HG02763 (cell line): Measurements from ENCODE around the gene P3H3.

Experiments used
- ATAC-seq: cut with Tn5 transposase; IDR thresholded peaks from one replicate; pipeline ENCODE4 v1.9.1; 2021; ENCODE audit warnings: mild to moderate bottlenecking, moderate library complexity; ENCODE audit not compliant: unreplicated experiment

P3H3 gene, protein sequence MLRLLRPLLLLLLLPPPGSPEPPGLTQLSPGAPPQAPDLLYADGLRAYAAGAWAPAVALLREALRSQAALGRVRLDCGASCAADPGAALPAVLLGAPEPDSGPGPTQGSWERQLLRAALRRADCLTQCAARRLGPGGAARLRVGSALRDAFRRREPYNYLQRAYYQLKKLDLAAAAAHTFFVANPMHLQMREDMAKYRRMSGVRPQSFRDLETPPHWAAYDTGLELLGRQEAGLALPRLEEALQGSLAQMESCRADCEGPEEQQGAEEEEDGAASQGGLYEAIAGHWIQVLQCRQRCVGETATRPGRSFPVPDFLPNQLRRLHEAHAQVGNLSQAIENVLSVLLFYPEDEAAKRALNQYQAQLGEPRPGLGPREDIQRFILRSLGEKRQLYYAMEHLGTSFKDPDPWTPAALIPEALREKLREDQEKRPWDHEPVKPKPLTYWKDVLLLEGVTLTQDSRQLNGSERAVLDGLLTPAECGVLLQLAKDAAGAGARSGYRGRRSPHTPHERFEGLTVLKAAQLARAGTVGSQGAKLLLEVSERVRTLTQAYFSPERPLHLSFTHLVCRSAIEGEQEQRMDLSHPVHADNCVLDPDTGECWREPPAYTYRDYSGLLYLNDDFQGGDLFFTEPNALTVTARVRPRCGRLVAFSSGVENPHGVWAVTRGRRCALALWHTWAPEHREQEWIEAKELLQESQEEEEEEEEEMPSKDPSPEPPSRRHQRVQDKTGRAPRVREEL

DNA sequence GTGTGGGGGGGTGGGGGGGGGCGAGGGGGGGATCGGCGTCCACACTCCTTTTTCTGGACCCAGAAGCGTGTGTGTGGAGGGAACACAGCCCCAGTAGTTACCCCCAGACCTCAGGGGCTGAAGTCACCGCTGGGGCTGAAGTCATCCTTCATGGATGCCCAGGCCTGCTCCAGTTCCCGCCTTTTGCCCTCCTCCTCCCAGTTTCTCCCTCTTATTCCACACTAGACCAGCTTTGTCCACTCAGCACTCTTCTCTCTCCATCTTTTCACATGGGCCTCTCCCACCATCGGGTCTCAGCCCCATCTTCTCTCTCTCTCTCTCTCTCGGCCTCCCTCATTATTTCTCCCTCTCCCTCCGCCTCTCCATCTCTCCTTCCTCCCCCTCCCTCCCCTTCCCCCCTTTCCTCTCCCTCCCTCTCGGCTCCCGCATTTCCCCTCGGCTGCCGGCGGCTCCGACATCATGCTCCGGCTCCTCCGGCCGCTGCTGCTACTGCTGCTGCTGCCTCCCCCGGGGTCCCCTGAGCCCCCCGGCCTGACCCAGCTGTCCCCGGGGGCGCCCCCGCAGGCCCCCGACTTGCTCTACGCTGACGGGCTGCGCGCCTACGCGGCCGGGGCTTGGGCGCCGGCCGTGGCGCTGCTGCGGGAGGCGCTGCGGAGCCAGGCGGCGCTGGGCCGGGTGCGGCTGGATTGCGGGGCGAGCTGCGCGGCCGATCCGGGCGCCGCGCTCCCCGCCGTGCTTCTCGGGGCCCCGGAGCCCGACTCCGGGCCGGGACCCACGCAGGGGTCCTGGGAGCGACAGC lies at the start of gene P3H3:
TSS of gene P3H3 (plus strand) at position 426 of the 799 bp plus-strand sequence. CDS start at position 460, 34 bp downstream.
- no peak for ATAC-seq

DNA sequence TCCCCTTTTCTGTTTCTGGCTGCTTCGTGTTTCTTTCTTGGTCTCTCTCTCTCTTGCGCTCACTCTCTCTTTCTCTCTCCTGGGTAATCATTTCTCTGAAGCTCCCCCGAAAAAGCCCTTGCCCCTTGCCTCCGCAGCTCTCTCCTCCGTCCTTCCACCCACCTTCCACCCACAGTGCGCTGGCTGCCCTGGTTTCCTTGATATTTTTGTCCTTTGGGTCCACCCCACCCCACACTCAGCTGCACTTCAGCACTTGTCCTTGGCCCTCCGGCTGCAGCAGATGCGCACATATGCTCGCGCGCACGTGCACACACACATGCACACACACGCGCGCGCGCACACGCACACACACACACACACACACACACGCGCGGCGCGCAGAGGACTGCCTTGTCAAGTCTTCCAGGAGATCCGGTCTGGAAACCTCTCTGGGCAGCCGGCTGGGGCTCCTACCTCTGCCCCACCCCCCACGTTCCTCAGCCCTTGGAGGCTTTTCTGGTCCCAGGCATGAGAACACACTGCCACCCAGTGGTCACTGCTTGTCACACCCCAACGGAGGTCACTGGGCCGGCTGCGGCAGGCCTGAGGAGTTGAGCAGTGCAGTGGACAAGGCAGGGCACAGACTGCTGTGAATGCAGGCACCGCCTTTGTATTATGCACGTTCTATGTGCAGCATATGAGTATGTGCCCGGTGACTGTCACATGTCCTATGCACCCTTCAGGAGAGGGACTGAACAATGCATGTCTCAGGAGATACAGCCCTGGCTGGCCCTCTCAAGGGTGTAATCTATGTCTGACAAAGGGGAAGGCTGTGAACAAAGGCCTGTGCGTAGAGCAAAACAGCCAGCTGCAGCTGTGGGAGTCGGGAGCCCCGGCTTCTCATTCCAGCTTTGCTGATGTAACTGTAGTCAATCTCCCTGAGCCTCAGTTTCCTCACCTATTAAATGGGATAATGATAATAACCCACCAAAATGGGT lies 49.3 kb upstream of the P3H3 start:
- ATAC-seq: peak; percentile 76

DNA sequence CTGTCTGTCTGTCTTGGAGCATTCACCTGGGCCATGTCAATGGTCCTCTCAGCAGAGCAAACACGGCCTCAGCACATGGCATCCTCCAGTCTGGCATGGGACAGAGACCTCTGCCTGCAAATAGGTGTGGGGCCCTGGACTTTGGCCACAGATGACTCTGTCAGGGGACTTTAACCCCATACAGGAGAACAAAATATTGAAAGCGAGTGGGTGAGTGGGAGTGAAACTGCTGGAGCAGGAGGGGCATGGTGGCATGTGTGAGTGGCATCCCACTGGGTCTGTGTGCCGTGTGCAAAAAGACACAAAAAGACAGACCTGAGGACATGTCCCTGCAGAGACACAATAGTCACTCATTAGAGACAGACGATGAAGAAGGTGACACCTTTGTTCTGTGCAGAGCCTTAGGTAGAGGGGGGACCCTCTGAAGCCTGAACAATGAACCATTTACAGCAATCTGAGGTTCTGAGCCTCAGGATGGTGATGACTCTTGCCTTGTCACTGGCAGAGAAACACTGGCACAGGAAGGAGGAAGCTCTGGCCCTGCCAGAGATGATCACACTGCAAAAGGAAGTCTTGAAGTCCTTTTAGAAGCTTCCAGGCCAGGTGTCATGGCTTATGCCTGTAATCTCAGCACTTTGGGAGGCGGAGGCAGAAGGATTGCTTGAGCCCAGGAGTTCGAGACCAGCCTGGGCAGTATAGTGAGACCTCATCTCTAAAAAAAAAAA lies 48.3 kb upstream of the P3H3 start:
- ATAC-seq: no peak

DNA sequence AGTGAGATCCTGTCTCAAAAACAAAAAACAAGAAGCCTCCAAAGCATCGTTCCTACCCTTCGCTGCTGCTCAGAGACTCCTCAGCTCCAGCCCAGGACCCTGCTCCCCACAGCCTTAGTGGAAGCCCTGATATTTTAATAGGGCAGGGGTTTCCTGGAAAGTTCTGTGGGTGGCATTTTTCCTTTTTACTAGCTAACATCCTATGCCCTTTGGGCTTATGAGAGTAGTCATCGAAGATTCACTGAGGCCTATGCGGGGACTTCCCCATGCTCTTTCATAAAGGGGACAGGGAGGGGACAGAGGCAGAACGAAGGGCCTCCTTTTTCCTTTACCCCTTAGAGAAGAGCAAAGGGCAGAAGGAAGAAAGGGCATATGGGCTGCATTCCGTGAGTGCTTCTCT lies 47.6 kb upstream of the P3H3 start:
- no peak for ATAC-seq

DNA sequence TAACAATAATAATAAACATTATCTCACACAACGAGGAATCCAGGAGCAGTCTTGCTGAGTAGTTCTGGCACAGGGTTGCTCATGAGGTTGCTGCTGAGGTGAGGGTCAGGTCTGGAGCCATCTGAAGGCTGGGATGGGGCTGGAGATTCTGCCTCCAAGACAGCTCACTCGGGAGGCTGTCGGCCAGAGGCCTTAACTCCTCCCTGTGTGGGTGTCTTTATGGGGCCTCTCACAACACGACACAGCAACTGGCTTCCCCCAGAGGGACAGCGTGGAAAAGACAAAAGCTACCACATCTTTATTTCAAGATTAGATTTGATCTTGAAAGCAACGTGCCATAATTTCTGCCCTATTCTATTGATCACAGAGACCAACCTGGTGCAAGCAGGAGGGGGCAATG lies 46.1 kb upstream of the P3H3 start:
- no peak for ATAC-seq

DNA sequence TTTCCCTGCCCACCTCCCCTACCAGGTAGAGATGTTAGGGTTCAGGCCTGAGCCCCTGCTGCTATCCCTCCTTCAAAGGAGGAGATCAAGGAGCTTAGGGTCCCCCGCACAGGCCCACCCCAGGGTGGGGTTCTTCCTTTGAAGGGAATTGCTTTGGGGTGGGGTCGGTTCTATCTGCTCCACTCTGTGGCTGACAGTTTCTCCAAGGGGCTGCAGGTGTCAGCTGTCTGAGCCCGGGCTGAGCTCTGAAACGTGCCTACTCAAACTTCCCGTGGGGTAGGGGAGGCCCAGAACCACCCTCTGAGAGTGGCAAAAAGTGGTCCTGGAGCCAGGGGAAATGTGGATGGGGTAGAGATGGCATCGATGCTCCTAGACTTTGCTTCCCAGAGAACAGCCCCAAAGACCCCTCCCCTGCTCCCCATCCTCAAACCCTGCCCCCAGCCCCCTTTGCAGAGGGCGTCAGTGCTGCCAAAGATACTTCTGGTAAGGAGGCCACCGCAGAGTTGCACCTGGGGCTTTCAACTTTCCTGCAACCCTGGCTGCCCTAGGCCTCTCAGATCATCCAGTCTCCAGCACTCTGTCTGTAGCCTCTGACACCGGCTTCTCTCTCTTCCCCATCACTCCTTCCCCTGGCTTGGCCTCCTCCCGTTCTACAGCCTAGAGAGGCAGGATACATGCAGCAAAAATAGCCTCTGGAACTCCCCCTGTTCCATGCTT lies 45.2 kb upstream of the P3H3 start:
- no peak for ATAC-seq

DNA sequence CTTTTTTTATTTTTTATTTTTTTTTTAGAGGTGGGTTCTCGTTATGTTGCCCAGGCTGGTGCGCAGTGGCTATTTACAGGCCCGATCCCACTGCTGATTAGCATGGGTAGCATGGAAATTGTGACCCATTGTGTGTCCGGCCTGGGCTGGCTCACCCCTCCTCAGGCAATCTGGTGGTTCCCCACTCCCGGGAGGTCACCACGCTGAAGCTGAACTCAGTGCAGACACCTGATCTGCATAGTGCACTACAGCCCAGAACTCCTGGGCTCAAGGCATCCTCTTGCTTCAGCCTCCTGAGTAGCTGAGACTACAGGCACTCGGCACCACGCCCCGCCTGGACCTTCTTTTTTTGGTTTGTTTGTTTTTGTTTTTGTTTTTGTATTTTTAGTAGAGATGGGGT lies 44.4 kb upstream of the P3H3 start:
- ATAC-seq: no peak

DNA sequence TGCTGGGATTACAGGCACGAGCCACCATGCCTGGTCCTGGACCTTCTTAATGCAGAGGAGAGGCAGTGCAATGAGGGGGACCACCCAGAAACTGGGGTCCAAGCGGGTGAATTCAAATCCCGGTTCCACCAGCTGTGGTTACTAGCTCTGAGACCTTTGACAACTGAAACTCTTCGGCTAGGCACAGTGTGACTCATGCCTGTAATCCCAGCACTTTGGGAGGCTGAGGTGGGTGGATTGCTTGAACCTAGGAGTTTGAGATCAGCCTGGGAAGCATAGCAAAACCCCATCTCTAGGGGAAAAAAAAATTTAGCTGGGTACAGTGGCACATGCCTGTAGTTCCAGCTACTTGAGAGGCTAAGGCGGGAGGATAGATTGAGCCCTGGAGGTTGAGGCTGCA lies 43.9 kb upstream of the P3H3 start:
- ATAC-seq: no peak

DNA sequence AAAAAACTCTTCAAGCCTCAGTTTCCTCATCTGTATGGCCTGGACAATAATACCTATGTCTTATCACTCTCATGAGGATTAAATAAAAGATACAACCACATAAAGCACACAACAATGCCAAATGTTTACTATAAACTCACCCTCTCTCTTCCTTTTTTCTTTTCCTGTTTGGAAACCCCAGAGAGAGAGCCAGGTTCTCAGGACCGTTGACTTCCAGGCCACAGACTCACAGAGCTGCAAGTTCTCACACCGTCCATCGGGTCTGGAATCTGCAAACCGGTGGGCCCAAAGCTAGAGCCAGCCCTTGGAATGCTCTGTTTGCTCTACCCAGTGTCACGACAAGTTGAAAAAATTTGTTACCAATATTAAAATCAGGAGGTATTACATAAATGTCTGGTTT lies 43.4 kb upstream of the P3H3 start:
- no peak for ATAC-seq

DNA sequence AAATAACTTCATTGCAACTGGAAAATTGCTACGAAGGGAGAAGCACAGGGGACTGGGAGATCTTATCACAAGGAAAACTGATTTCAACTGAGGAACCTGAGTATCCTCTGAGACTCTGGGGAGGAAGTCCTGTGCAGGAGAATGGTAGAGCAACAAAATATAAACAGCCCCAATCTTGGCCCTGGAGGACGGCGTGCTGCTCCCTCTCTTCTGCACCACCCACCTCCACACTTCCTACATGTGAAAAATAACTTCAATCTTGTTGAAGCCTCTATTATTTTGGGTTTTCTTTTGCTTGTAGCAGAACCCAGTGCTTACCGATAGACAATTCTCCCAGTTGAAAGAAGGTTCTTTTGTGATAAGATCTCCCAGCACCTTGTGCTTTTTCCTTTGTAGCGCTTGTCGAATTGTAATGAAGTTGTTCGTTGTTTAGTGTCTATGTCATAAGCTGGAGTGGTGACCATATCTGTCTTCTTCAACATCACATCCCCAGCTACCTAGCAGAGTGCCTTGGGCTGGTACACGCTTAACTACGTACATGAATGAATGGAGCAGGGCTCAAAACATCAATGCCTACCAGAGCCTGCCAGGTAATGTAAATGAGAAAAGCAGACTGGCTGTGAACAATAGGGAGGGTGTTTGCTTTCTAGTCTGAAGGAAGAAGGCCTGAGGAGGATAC lies 41.7 kb upstream of the P3H3 start:
- no peak for ATAC-seq

DNA sequence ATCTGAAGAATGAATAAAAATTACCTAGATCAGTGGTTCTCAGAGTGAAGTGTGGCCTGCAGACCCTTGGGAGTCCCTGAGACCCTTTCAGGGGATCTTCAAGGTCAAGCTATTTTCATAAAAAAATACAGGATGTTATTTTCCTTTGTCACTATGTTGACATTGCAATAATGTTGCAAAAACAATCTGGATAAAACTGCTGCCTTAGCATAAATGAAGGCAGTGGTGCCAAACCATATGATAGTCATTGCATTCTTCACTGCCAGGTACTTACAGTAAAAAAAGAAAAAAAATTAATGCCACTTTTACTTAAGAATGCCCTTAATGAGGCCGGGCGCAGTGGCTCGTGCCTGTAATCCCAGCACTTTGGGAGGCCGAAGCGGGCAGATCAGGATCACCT lies 40.9 kb upstream of the P3H3 start:
- no peak for ATAC-seq

DNA sequence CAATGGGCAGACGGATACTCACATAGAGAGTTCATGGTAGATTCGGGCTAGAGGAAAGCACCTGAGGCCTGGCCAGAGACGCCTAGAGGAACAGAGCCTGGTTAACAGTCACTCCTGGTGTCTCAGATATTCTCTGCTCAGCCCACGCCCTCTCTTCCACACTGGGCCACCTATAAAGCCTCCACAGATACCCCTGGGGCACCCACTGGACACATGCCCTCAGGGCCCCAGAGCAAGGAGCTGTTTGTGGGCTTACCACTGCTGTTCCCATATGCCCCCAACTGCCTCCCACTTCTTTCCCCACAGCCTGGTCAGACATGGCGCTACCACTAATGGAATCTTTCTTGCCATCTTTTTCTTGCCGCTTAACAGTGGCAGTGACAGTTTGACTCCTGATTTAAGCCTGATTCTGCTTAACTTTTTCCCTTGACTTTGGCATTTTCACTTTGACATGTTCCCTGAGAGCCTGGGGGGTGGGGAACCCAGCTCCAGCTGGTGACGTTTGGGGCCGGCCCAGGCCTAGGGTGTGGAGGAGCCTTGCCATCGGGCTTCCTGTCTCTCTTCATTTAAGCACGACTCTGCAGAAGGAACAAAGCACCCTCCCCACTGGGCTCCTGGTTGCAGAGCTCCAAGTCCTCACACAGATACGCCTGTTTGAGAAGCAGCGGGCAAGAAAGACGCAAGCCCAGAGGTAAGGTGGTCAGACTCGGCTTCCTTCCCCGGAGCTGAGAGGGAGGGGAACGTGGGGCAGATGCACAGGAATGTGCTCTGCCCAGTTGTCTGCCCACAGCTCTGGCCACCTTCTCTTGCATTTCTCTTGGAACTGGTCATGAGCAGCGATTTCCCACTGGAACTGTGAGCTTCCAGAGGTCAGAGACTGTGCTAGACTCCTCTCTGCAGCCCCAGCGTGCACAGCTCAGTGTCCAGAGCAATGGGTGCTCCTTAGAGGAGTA lies 39.0 kb upstream of the P3H3 start, which contains the start of gene CD4:
TSS of gene CD4 (plus strand) at position 557 of the 953 bp plus-strand sequence. CDS start 10,611 bp downstream, outside the sequence.
- ATAC-seq: no peak

DNA sequence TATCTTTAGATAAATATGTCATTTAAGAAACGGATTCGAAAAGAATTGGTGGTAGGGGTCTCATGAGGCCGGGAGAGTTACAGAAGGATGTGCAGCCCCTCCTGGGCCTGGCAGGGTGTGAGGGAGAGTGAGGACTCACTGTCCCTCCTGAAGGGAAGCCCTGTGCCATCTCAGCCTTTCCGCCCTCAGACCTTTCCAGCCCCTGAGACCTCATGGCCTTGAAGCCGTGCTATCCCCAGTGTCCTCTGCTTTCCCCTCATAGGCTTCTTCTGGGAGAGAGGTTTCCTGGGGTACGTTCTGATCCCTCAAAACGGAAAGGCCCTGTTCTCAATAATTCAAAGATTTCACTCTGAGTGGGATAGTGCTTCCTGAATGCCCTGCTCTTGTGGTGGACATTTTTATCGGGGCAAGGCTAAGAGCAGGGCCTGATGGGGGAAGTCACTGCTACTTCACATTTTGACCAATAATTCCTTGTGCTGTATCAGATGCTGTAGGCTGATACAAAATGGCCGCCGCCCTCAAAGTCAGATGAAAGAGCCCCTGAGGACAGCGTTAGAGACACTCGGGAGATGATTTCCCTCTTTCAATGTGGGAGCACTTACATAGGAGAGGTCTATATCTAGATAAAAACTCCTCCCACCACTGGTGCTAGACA lies 37.6 kb upstream of the P3H3 start:
- ATAC-seq: no peak

DNA sequence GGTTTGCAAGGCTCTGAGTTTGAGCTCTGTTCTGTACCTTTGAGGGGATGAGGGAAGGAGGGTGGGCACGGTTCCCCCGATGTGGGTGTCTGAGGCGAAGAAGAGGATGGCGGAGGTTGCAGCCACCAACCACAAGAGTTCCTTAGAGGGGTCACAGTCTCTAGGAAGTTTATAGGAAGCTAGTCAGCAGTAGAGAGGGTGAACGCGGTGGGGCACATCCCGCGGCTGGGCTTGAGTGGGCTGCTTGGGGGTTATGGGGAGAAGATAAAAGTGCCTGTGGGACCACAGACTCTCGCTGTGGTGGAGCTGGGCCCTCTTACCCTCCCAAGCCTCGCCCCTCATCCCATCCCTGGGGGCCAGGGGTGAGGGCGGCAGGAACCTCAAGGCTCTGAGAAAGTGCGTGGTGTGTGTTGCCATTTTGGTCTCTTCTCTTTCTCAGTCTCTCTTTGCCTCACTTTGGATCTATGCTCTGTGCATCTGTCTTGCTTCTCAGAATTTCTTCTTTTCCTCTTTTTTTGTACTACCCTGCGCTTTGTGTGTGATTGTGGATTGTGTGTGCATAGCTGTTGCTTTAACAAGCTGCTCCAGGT lies 36.2 kb upstream of the P3H3 start:
- ATAC-seq: no peak

DNA sequence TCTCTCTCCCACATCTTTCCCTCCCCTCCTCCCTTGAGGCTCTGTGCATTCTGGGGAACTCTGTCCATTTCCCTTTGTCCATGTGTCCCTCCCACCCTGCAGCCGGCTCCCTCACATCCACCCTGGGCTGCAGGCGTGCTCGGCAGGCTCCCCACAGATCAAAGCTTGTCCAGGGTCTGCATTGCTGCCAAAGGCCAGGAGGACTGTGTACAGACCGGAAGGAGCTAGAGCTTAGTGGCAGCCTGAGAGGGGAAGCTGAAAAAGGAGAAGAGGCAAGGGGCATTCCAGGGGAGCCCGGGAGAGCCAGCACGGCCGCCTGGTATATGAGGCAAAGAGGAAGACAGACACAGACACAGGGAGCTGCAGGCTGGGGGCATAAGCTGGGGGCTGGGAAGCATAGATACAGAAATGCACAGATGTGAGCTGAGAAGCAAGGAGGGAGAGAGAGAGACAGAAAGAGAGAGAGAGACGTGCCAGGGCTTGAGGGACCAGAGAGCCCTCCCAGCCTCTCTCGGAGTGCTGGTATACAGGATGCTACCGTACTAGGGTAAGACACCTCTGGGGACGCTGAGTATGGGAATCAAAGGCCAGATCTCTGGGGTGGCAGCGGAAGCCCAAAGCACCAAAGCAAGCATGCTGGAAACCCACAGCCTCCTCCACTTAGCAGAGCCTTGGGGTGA lies 35.5 kb upstream of the P3H3 start:
- ATAC-seq: no peak

DNA sequence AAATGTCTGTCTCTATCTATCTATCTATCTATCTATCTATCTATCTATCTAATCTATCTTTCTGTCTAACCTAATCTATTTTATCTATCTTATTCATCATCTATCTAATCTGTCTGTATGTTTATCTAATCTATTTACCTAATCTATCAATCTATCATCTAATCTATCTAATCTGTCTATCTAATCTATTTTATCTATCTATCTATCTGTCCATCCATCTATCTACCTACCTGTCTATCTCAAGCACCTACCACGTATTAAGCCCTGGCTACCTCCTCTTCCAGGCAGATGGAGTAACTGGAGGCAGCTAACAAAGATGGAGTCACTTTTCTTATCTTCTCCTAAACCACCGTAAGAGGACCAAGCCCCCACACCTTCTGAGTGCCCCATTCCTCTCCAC lies 33.1 kb upstream of the P3H3 start:
- no peak for ATAC-seq
